Tibial nerve (tissue), 3 donors: ENCODE data around the gene DYNC2I2.

Experiments
- POLR2A ChIP-seq, 2 donors: fragments of 450-650 bp; IDR thresholded peaks; one replicate each; pipeline ENCODE4 v1.6.1; 2017; ENCODE audit warnings: antibody characterized with exemption in 2 of 2, mild to moderate bottlenecking in 2 of 2, moderate library complexity in 2 of 2
- TF ChIP-seq, protein P1 (sequence below), 5 experiments: fragments of 200-600 bp in 3 of 5; fragments of 450-650 bp in 2 of 5; sonication (generic) in 3 of 5; IDR thresholded peaks; one replicate each; pipeline ENCODE4 v1.5.1; 2016 to 2019; ENCODE audit warnings: antibody characterized with exemption in 5 of 5, mild to moderate bottlenecking in 3 of 5, moderate library complexity in 2 of 5

DNA sequence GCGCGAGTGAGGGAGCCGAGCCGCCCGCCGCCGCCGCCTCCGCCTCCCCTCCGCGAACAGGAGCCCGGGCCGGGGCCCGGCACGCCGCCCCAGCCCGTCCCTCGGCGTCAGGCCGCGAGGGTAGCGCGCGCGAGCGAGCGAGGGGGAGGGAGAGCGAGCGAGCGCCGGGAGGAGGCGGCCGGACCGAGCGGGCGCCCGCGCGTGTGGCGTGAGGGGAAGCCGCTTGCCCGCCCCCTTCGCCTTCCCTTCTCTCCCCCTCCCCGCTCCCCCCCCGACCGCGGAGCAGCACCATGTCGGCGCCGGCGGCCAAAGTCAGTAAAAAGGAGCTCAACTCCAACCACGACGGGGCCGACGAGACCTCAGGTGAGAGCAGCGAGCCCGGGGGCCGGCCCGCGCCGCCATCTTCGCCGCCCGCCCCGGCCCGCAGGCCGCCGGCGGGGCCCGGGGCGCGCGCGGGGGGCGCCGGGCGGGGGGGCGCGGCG, 32.7 kb upstream of the DYNC2I2 start:
- TF ChIP-seq, protein P1, sequence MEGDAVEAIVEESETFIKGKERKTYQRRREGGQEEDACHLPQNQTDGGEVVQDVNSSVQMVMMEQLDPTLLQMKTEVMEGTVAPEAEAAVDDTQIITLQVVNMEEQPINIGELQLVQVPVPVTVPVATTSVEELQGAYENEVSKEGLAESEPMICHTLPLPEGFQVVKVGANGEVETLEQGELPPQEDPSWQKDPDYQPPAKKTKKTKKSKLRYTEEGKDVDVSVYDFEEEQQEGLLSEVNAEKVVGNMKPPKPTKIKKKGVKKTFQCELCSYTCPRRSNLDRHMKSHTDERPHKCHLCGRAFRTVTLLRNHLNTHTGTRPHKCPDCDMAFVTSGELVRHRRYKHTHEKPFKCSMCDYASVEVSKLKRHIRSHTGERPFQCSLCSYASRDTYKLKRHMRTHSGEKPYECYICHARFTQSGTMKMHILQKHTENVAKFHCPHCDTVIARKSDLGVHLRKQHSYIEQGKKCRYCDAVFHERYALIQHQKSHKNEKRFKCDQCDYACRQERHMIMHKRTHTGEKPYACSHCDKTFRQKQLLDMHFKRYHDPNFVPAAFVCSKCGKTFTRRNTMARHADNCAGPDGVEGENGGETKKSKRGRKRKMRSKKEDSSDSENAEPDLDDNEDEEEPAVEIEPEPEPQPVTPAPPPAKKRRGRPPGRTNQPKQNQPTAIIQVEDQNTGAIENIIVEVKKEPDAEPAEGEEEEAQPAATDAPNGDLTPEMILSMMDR (IDR thresholded peaks at IDR 0.05): no peak
- TF ChIP-seq POLR2A (IDR thresholded peaks at IDR 0.05): no peak
